ENCODE results near the gene OR51G1.
"Not testable (repeated sequence)": the region's sequence is repeated elsewhere in the genome, so short reads cannot be mapped to it uniquely, and the experiment has no call there.

The OR51G1 gene

GRCh38 chr11:4924239-4924638 is at the start of gene OR51G1:
OR51G1 (minus strand) TSS chr11:4924339; CDS start chr11:4924339, 0 bp downstream.
- no peak for DNase-seq

- no peak for DNase-seq
Observed at GRCh38 chr11:4962816-4963215, 38.7 kb upstream of the OR51G1 start.

- no peak for DNase-seq
Observed at GRCh38 chr11:4960877-4961276, 36.7 kb upstream of the OR51G1 start.

GRCh38 chr11:4957396-4957795 is 33.3 kb upstream of the OR51G1 start:
- no peak for DNase-seq

GRCh38 chr11:4955613-4956012 is 31.5 kb upstream of the OR51G1 start, which contains the start of gene OR51A2:
OR51A2 (minus strand) TSS chr11:4955713; CDS start chr11:4955713, 0 bp downstream.
- DNase-seq: not testable (repeated sequence)

GRCh38 chr11:4947505-4947904 is 23.4 kb upstream of the OR51G1 start, which contains the start of gene OR51A4:
OR51A4 (minus strand) TSS chr11:4947605; CDS start chr11:4947100, 505 bp downstream.
- no peak for DNase-seq

GRCh38 chr11:4936745-4937144 is 12.6 kb upstream of the OR51G1 start:
- DNase-seq: no peak

GRCh38 chr11:4932751-4933150 is 8.6 kb upstream of the OR51G1 start:
- DNase-seq: no peak

- no peak for DNase-seq
Observed at GRCh38 chr11:4926608-4927007, 2.5 kb upstream of the OR51G1 start.

- DNase-seq: no peak
Observed at GRCh38 chr11:4922304-4922703, 1.8 kb downstream of the OR51G1 start.

GRCh38 chr11:4921796-4922195 is 2.3 kb downstream of the OR51G1 start:
- no peak for DNase-seq

- no peak for DNase-seq
Observed at GRCh38 chr11:4919250-4919649, 4.9 kb downstream of the OR51G1 start, which contains the start of gene OR51G2. OR51G2 (minus strand) TSS chr11:4919350; CDS start chr11:4915663, 3,687 bp downstream.

- no peak for DNase-seq
Observed at GRCh38 chr11:4916581-4916980, 7.6 kb downstream of the OR51G1 start.

- DNase-seq: peak; percentile 42
Observed at GRCh38 chr11:4903484-4903883, 20.7 kb downstream of the OR51G1 start, which contains the start of gene OR51A7. OR51A7 (plus strand) TSS chr11:4903783; CDS start chr11:4907370, 3,587 bp downstream.

GRCh38 chr11:4891996-4892640 is 32.0 kb downstream of the OR51G1 start:
- no peak for DNase-seq

GRCh38 chr11:4890279-4890678 is 33.9 kb downstream of the OR51G1 start:
- DNase-seq: no peak

- no peak for DNase-seq
Observed at GRCh38 chr11:4887591-4887990, 36.5 kb downstream of the OR51G1 start.

- no peak for DNase-seq
Observed at GRCh38 chr11:4886186-4886585, 38.0 kb downstream of the OR51G1 start.

- no peak for DNase-seq
Observed at GRCh38 chr11:4884361-4884760, 39.8 kb downstream of the OR51G1 start.

GRCh38 chr11:4882543-4882942 is 41.6 kb downstream of the OR51G1 start:
- DNase-seq: no peak

- DNase-seq: no peak
Observed at GRCh38 chr11:4881860-4882500, 42.2 kb downstream of the OR51G1 start, which contains the start of gene OR51T1. OR51T1 (plus strand) TSS chr11:4881900; CDS start chr11:4881900, 0 bp downstream.

- DNase-seq: no peak
Observed at GRCh38 chr11:4881188-4881587, 43.0 kb downstream of the OR51G1 start.

Measured in DMS79 treated with DMSO at 0.1 percent for 48 hours (cell line).